PC-3 (cell line): Measurements from ENCODE around the gene TOMM40L. TPM values are rescaled to one million over a fixed set of nuclear protein-coding genes. Genes with fewer than 3 reads are reported as not detected.

ENCODE experiments used
- ATAC-seq: fragments of 200-7000 bp; cut with Tn5 transposase; 2 replicates; pipeline ENCODE4 v1.9.1; 2020; ENCODE audit warnings: mild to moderate bottlenecking, moderate library complexity
- BruUV-seq: library from RNA; stranded (reverse); fragments of 400-500 nt; replicated peaks from 2 replicates; lab custom pipeline; 2021; lab: Mats Ljungman, UMichigan
- CTCF ChIA-PET: fragments of 300-600 bp; sonication (Branson Sonifier 250); formaldehyde crosslinking; loops from one replicate; lab custom pipeline; 2022; ENCODE audit warnings: antibody characterized with exemption; lab: Charles Lee
- POLR2A ChIA-PET: fragments of 300-600 bp; sonication (Branson Sonifier 250); formaldehyde crosslinking; loops from one replicate; lab custom pipeline; 2022; ENCODE audit warnings: antibody characterized with exemption; ENCODE audit not compliant: unreplicated experiment; lab: Charles Lee
- DNase-seq: peaks from one replicate; pipeline ENCODE4 v3.0.0-alpha.2; 2015
- H2AFZ ChIP-seq: fragments of 300-600 bp; sonication (generic); 2 replicates; pipeline ENCODE4 v1.6.0; 2016; ENCODE audit warnings: antibody characterized with exemption, low read length
- H3F3A ChIP-seq: fragments of 300-600 bp; sonication (generic); one replicate; pipeline ENCODE4 v1.6.0; 2017; ENCODE audit warnings: antibody characterized with exemption, low read length, control low read depth, mild to moderate bottlenecking; ENCODE audit not compliant: unreplicated experiment
- H3K27ac ChIP-seq: fragments of 300-600 bp; sonication (generic); 2 replicates; pipeline ENCODE4 v1.5.1; 2016; ENCODE audit warnings: mild to moderate bottlenecking, low read length
- H3K27me3 ChIP-seq: fragments of 300-600 bp; sonication (generic); 2 replicates; pipeline ENCODE4 v1.6.1; 2016; ENCODE audit warnings: low read length, mixed read lengths
- H3K36me3 ChIP-seq: fragments of 300-600 bp; sonication (generic); 2 replicates; pipeline ENCODE4 v1.6.1; 2016; ENCODE audit warnings: low read depth, mixed run types, low read length, mixed read lengths
- H3K4me1 ChIP-seq: fragments of 300-600 bp; sonication (generic); 2 replicates; pipeline ENCODE4 v1.5.1; 2016; ENCODE audit warnings: low read length; ENCODE audit not compliant: insufficient read depth
- H3K4me2 ChIP-seq: fragments of 300-600 bp; sonication (generic); 2 replicates; pipeline ENCODE4 v1.6.0; 2016; ENCODE audit warnings: low read length
- H3K4me3 ChIP-seq: fragments of 300-600 bp; sonication (generic); 2 replicates; pipeline ENCODE4 v1.5.1; 2016; ENCODE audit warnings: mild to moderate bottlenecking, low read length, mixed read lengths
- H3K79me2 ChIP-seq: fragments of 300-600 bp; sonication (generic); 2 replicates; pipeline ENCODE4 v1.6.1; 2017; ENCODE audit warnings: low read length, mixed read lengths
- H3K9ac ChIP-seq: fragments of 300-600 bp; sonication (generic); 2 replicates; pipeline ENCODE4 v1.6.0; 2016; ENCODE audit warnings: mild to moderate bottlenecking, low read length
- H3K9me2 ChIP-seq: fragments of 300-600 bp; sonication (generic); replicated peaks from 2 replicates; pipeline ENCODE4 v1.6.1; 2016; ENCODE audit warnings: mixed run types, low read length, mixed read lengths
- H3K9me3 ChIP-seq: fragments of 300-600 bp; sonication (generic); 2 replicates; pipeline ENCODE4 v1.6.1; 2016; ENCODE audit warnings: low read length, mixed read lengths
- H4K20me1 ChIP-seq: fragments of 300-600 bp; sonication (generic); 2 replicates; pipeline ENCODE4 v1.6.1; 2016; ENCODE audit warnings: low read length, mixed read lengths
- CTCF ChIP-seq: fragments of 300-600 bp; sonication (generic); conservative IDR thresholded peaks from 2 replicates; pipeline ENCODE4 v1.5.1; 2017; ENCODE audit warnings: antibody characterized with exemption, low read depth, mild to moderate bottlenecking, low read length
- EZH2 ChIP-seq: fragments of 300-600 bp; sonication (generic); IDR thresholded peaks from one replicate; pipeline ENCODE4 v1.6.1; 2017; ENCODE audit warnings: antibody characterized with exemption, mild to moderate bottlenecking, low read length; ENCODE audit not compliant: unreplicated experiment
- EZH2phosphoT487 ChIP-seq: fragments of 300-600 bp; sonication (generic); IDR thresholded peaks from 2 replicates; pipeline ENCODE4 v1.6.1; 2018; ENCODE audit warnings: mild to moderate bottlenecking, antibody characterized with exemption, low read length, borderline replicate concordance
- intact Hi-C: fragments of 100-400 bp; cut with micrococcal nuclease; formaldehyde crosslinking; loops from 2 replicates; pipeline ENCODE4 v1.9.0; 2023
- total RNA-seq: library from RNA; depleted of rRNA; stranded (reverse); fragments of >200 nt; gene quantifications from 2 replicates; pipeline ENCODE4 v1.2.3, GENCODE V29; 2014

TOMM40L gene
- total RNA-seq, 1 experiment from 2014 or later = 23.2 TPM

DNA sequence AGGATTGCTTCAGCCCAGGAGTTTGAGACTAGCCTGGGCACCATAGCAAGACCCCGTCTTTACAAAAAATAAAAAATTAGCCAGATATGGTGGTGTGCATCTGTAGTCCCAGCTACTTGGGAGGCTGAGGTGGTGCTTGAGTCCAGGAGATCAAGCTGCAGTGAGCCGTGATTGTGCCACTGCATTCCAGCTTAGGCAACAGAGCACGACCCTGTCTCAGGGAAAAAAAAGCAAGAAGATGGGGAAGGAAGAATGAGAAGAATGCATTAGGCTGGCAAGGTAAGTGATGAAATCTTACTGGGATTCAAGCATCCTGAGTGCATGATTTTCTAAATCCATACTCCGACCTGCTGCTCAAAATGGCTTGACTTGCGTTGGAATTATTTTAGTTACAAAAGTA lies 39.4 kb downstream of the TOMM40L start:
- H3K9ac ChIP-seq = no peak overlapping the region
- DNase-seq (no peak), ATAC-seq (no peak)
- BruUV-seq = no TSS peak
- H3K9me2 ChIP-seq = no peaks in the 10 kb centered on the region
- no peaks in the 10 kb centered on the region; the same call in 1 of the 2 replicates for H3K4me1 ChIP-seq
- peaks cover 5% of the 10 kb centered on the region for H3K27me3 ChIP-seq
- ChIA-PET CTCF (no interaction called here), POLR2A (no interaction called here)
- no peaks in the 10 kb centered on the region for H3K36me3 ChIP-seq
- no peak for TF ChIP-seq EZH2phosphoT487
- no peak for TF ChIP-seq EZH2
- no peak for TF ChIP-seq CTCF
- no peaks in the 10 kb centered on the region for H3K79me2 ChIP-seq
- no peaks in the 10 kb centered on the region for H3F3A ChIP-seq
- no peaks in the 10 kb centered on the region for H4K20me1 ChIP-seq
- H2AFZ ChIP-seq = no peak overlapping the region
- no peaks in the 10 kb centered on the region for H3K9me3 ChIP-seq
- H3K4me2 ChIP-seq = no peak overlapping the region
- H3K27ac ChIP-seq = no peak overlapping the region
- H3K4me3 ChIP-seq = no peak overlapping the region
- intact Hi-C loops = no loop called here

DNA sequence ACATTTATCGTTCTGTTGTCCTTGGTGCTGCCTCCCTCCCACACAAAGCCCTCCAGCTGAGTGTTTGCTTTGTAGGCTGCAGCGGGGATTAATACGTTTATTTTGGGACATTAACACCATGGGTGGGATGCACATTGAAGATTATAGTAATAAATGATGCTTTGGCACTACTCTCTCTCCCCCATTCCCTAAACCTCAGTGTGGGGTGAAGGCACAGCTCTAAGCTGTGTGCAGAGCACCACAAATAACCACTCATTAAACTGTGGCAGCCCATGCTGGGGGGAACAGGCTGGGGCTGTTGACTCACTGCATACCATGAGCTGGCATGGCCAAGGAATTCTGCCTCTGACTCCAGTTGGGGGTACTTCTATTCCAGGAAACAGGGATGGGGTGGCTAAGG lies 40.3 kb downstream of the TOMM40L start:
- BruUV-seq = no TSS peak
- ChIA-PET CTCF (no interaction called here), POLR2A (no interaction called here)
- Histone ChIP-seq H3K4me2 (no peak overlapping the region), H3K79me2 (no peaks in the 10 kb centered on the region), H3K4me3 (no peak overlapping the region), H3K4me1 (no peaks in the 10 kb centered on the region; the same call in 1 of the 2 replicates), H4K20me1 (no peaks in the 10 kb centered on the region), H3K27ac (no peak overlapping the region), H3K9me3 (no peaks in the 10 kb centered on the region), H3K27me3 (no peaks in the 10 kb centered on the region), H2AFZ (no peak overlapping the region), H3K36me3 (no peaks in the 10 kb centered on the region), H3K9me2 (no peaks in the 10 kb centered on the region), H3K9ac (no peak overlapping the region), H3F3A (no peaks in the 10 kb centered on the region)
- peak; percentile 38; the same call in 1 of the 2 replicates for ATAC-seq
- DNase-seq = peak; percentile 41
- intact Hi-C loops = no loop called here
- TF ChIP-seq CTCF = no peak
- no peak for TF ChIP-seq EZH2phosphoT487
- no peak for TF ChIP-seq EZH2

DNA sequence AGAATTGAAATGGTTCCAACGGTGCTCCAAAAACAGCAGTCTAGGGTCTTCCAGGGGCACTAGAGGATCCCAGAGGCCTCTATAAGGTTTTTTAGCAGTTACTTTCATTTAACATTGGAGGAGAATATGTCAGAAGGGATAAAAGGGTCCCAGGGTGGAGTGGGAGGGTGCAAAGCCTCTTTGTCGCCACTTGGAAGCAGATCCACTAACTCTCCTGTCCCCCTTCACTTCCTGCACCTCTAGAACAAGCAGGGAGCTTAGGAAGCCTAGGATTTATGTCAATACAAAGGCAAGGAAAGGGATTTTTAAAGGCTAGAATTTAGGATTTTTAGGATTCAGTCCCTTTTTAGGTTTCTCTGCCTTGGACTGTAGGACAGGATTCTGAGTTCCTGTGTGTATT lies 41.0 kb downstream of the TOMM40L start:
- CTCF ChIA-PET = no interaction called here
- BruUV-seq = no TSS peak

More for the DNA sequence above, 41.0 kb downstream of the TOMM40L start:
- Histone ChIP-seq H3K4me1 (no peaks in the 10 kb centered on the region; the same call in 1 of the 2 replicates), H3K36me3 (no peaks in the 10 kb centered on the region), H2AFZ (no peak overlapping the region), H4K20me1 (no peaks in the 10 kb centered on the region), H3K79me2 (no peaks in the 10 kb centered on the region), H3K9me3 (no peaks in the 10 kb centered on the region), H3K27me3 (no peaks in the 10 kb centered on the region), H3K27ac (no peak overlapping the region), H3F3A (no peaks in the 10 kb centered on the region), H3K9ac (no peak overlapping the region), H3K4me2 (no peak overlapping the region), H3K9me2 (no peaks in the 10 kb centered on the region), H3K4me3 (no peak overlapping the region)
- POLR2A ChIA-PET = interaction anchor here (0.6 kb wide), 1 partner anchor 29 kb away, joined by 4 read pairs; no protein-coding TSS in a partner anchor
- TF ChIP-seq EZH2phosphoT487 (no peak), EZH2 (no peak), CTCF (no peak)
- DNase-seq = no peak
- no peak for ATAC-seq
- intact Hi-C loops = no loop called here
